Measurements from ENCODE around the gene DNASE2B. TPM values are rescaled to one million over a fixed set of nuclear protein-coding genes. Genes with fewer than 3 reads are reported as not detected.

Gene DNASE2B
- total and polyA plus RNA-seq, 5 donors = not detected

DNA sequence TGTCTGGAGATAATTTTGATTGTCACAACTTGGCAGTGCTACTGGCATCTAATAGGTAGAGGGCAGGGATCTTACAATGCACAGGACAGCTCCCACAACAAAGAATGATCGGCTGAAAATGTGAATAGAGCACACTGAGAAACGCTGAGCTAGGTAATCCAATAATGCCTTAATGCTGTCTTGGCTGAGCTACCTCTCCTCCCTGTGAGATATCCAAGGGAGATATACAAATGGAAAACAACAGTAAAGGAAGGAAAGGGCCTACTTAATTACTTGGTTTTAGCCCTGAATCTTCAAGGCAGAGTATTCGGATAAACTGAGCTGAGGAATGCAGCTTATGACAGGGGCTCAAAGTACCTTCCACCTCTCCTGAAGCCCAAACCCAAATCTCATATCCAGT, 2.9 kb downstream of the DNASE2B start:
- no peaks in the 10 kb centered on the region for H3K4me1 ChIP-seq (ENCODE audit: control insufficient read depth, insufficient read depth, low read length)
- no peak for ATAC-seq
- no peaks in the 10 kb centered on the region for H3K27me3 ChIP-seq (ENCODE audit: control insufficient read depth, insufficient read depth)
- no peak for DNase-seq
- no peaks in the 10 kb centered on the region for H3K9me3 ChIP-seq (ENCODE audit: control insufficient read depth, low read length)
- 61% methylated on average over 3 of the region's 3 CpGs for WGBS
- H3K4me3 ChIP-seq (ENCODE audit: low read length) = no peak overlapping the region
- intact Hi-C loops (cut with DNase I) = no loop called here
- H3K27ac ChIP-seq (ENCODE audit: low read length) = no peak overlapping the region

DNA sequence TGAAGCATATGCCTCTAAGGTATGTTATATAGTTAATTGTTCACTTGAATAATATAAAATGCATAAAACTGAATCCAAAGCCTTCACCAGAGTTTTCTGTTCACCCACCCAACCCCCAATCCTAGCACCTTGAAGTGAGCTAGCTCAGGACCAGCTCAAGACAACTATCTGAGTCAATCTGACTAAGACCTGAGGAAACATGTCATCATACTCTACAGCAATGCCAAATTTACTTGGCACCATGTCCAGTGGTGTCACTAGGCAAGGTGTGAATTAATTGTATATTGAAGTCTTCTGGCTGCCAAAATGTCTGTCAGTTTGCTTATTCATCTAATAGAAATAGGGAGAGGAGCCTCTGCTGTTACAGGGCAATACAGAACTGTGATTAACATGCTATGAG, 3.8 kb downstream of the DNASE2B start:
- ATAC-seq (no peak), DNase-seq (no peak)
- intact Hi-C loops (cut with DNase I) = no loop called here

DNA sequence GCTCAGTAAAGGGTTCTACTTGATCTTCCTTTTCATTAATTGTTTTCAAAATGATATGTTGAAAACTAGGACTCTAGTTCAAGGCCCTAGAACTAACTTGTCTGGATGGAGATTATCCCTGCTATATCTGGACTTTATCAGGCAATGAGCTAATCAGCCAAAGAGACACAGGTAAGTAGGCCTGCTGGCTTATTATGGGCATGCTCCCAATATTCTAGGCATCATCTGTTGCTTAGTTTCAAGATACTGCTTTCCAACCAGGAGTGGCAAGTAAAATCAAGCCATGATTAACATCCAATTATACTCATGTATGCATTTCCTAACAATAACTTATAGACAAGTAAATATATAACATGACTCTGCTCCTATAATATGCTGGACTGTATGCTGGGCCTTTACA, 4.2 kb downstream of the DNASE2B start:
- Histone ChIP-seq H3K4me3 (ENCODE audit: low read length) (no peak overlapping the region), H3K4me1 (ENCODE audit: control insufficient read depth, insufficient read depth, low read length) (no peaks in the 10 kb centered on the region), H3K27ac (ENCODE audit: low read length) (no peak overlapping the region), H3K9me3 (ENCODE audit: control insufficient read depth, low read length) (no peaks in the 10 kb centered on the region), H3K27me3 (ENCODE audit: control insufficient read depth, insufficient read depth) (no peaks in the 10 kb centered on the region)
- DNase-seq (no peak), ATAC-seq (no peak)
- intact Hi-C loops (cut with DNase I) = no loop called here

More for the DNA sequence above, 3.8 kb downstream of the DNASE2B start:
- Histone ChIP-seq H3K4me1 (ENCODE audit: control insufficient read depth, insufficient read depth, low read length) (no peaks in the 10 kb centered on the region), H3K27me3 (ENCODE audit: control insufficient read depth, insufficient read depth) (no peaks in the 10 kb centered on the region), H3K9me3 (ENCODE audit: control insufficient read depth, low read length) (no peaks in the 10 kb centered on the region), H3K27ac (ENCODE audit: low read length) (no peak overlapping the region), H3K4me3 (ENCODE audit: low read length) (no peak overlapping the region)

DNA sequence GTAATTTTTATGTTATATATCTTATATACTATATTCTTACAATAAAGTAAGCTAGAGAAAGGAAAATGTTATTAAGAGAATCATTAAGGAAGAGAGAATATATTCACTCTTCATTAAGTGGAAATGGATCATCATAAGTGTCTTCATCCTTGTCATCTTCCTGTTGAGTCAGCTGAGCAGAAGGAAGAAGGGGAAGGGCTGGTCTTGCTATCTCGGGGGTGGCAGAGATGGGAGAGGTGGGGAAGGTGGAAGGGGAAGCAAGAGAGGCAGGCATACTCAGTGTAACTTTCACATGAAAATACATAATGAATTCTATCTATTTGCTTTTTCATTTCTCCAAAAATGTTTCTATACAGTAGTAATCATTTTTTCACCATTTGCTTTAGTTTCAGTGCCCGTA, 5.1 kb downstream of the DNASE2B start:
- ATAC-seq (no peak), DNase-seq (no peak)
- Histone ChIP-seq H3K4me3 (ENCODE audit: low read length) (no peak overlapping the region), H3K4me1 (ENCODE audit: control insufficient read depth, insufficient read depth, low read length) (no peaks in the 10 kb centered on the region), H3K9me3 (ENCODE audit: control insufficient read depth, low read length) (no peaks in the 10 kb centered on the region), H3K27me3 (ENCODE audit: control insufficient read depth, insufficient read depth) (no peaks in the 10 kb centered on the region), H3K27ac (ENCODE audit: low read length) (no peak overlapping the region)
- 77% methylated on average over 2 of the region's 2 CpGs for WGBS
- intact Hi-C loops (cut with DNase I) = no loop called here

DNA sequence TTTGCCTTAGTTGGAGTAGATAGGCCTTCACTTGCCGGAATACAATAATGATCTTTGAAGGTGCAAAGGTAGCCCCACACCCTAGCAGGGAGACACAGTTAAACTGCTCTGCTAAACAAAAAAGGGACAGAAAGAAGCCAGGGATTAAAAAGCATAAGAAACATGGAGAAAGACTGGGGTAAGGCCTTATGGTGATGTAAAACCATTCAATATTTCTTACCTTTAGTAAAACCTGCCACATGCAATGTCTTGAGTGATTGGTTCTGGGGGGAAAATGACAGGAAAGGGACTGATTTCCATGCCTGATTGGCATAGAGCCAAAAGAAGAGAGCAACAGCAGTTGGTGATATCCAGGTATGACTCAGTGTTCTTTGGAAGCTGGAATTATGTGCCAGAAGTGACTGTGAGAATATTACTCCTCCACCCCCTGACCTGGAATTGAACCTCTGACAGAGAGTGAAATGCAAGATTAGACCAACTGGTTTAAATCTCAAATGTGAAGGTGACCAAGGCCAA, 8.1 kb downstream of the DNASE2B start:
- H3K4me1 ChIP-seq (ENCODE audit: control insufficient read depth, insufficient read depth, low read length) = no peaks in the 10 kb centered on the region
- ATAC-seq = no peak
- intact Hi-C loops (cut with DNase I) = no loop called here
- WGBS = 86% methylated on average over 1 of the region's 1 CpG
- no peak for DNase-seq
- no peak overlapping the region for H3K27ac ChIP-seq (ENCODE audit: low read length)
- H3K27me3 ChIP-seq (ENCODE audit: control insufficient read depth, insufficient read depth) = no peaks in the 10 kb centered on the region
- H3K9me3 ChIP-seq (ENCODE audit: control insufficient read depth, low read length) = no peaks in the 10 kb centered on the region
- no peak overlapping the region for H3K4me3 ChIP-seq (ENCODE audit: low read length)

DNA sequence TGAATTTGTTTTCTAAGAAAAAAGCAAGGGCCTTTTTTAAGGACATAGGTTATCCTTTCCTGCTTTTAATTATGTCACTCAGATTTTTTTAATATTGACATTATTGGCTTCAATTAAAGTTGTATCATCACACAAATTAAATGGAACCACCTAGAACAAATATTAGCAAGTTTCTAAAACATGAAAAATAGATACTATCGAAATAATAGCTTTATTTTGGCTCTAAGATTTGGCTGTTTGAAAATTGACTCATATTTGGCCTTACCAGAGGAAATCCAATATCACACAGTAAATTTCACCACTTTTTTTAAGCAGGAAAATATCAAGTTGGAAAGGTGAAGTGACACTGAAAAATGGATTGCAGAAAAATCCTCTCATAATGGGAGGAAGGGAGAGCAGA, 9.2 kb downstream of the DNASE2B start:
- ATAC-seq = no peak
- Histone ChIP-seq H3K9me3 (ENCODE audit: control insufficient read depth, low read length) (no peaks in the 10 kb centered on the region), H3K27ac (ENCODE audit: low read length) (no peak overlapping the region), H3K4me3 (ENCODE audit: low read length) (no peak overlapping the region), H3K27me3 (ENCODE audit: control insufficient read depth, insufficient read depth) (no peaks in the 10 kb centered on the region), H3K4me1 (ENCODE audit: control insufficient read depth, insufficient read depth, low read length) (peaks cover 2% of the 10 kb centered on the region)
- WGBS = 50% methylated on average over 1 of the region's 1 CpG
- intact Hi-C loops (cut with DNase I) = no loop called here
- DNase-seq = no peak

DNA sequence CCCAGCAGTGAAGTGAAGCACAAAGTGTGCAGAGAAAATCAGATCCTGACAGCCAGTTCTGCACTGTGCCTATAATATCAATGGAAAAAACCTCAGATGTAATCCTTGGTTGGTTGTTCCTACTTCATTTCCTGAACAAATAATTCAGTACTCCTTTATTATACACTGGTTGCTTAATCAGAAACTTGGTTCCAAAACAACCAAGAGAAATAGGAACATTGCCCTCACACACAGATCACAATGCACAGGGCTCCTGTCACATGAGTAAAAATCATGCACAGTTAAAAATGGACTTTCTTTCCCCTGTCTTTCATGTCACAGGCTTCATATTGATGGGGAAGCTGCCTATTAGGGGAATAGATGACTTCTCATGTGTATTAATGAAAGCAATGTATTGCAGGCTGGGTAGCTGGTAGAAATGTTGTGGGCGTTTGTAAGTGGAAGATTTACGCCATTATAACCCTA, 9.7 kb downstream of the DNASE2B start:
- intact Hi-C loops (cut with DNase I) = no loop called here

DNA sequence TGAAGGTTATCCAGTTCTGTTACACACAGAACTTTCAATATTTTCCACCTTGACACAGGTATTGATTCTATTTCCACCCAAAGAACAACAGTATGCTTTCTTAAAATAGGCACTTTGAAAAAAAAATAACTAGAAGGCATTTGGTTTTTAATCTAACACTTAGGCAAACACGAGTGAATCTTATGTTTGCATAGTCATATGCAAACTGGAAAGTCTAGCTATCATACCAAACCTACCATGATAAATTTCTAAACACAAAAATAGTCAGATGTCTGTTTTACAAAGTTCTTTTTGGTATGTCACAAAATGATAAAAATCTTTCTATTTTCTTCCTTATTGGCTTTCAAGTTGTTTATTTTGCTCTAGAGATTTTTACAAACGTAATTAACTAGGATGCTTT, 11.6 kb downstream of the DNASE2B start:
- DNase-seq = no peak
- H3K27ac ChIP-seq (ENCODE audit: low read length) = no peak overlapping the region
- H3K9me3 ChIP-seq (ENCODE audit: control insufficient read depth, low read length) = no peaks in the 10 kb centered on the region
- H3K4me1 ChIP-seq (ENCODE audit: control insufficient read depth, insufficient read depth, low read length) = peaks cover 2% of the 10 kb centered on the region
- 41% methylated on average over 2 of the region's 2 CpGs for WGBS
- intact Hi-C loops (cut with DNase I) = no loop called here
- no peak overlapping the region for H3K4me3 ChIP-seq (ENCODE audit: low read length)
- ATAC-seq = no peak
- H3K27me3 ChIP-seq (ENCODE audit: control insufficient read depth, insufficient read depth) = no peaks in the 10 kb centered on the region

More for the DNA sequence above, 9.7 kb downstream of the DNASE2B start:
- WGBS = 94% methylated on average over 2 of the region's 2 CpGs
- no peak for DNase-seq
- no peak overlapping the region for H3K4me3 ChIP-seq (ENCODE audit: low read length)
- H3K27ac ChIP-seq (ENCODE audit: low read length) = no peak overlapping the region
- no peaks in the 10 kb centered on the region for H3K9me3 ChIP-seq (ENCODE audit: control insufficient read depth, low read length)
- no peaks in the 10 kb centered on the region for H3K27me3 ChIP-seq (ENCODE audit: control insufficient read depth, insufficient read depth)
- H3K4me1 ChIP-seq (ENCODE audit: control insufficient read depth, insufficient read depth, low read length) = peaks cover 2% of the 10 kb centered on the region
- ATAC-seq = peak; percentile 51 to 66

DNA sequence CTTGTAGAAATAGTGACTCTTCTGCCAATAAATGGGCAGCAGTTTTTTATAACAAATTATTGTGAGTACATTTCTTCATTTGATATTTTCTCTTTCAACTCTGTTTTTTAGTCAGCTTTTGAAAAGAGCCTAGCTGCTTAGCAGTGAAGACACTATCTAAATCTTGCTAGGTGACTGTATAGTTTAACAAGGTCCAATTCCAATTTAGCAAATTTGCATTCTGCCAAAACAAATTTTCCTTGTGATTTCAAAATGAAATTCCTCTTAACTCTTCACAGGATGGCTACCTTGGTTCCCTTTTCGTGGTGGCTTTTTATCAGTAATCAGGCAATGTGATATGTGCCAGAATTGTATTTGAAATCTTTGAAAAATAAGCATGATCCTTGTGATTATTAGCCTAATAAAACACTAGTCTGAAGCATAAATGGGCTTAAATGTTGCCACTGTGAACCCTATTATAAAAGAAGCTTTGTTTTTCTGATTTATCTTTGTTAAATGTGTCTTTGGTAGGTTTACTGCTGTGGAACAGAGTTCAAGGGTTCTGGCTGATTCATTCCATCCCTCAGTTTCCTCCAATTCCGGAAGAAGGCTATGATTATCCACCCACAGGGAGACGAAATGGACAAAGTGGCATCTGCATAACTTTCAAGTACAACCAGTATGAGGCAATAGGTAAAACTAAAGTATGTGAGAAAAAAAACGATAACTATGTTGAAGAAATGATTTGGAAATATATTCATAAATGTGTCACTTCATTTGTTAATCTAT, 12.2 kb downstream of the DNASE2B start:
- H3K4me1 ChIP-seq (ENCODE audit: control insufficient read depth, insufficient read depth, low read length) = peaks cover 2% of the 10 kb centered on the region
- H3K9me3 ChIP-seq (ENCODE audit: control insufficient read depth, low read length) = no peaks in the 10 kb centered on the region
- intact Hi-C loops (cut with DNase I) = no loop called here
- H3K4me3 ChIP-seq (ENCODE audit: low read length) = no peak overlapping the region
- no peaks in the 10 kb centered on the region for H3K27me3 ChIP-seq (ENCODE audit: control insufficient read depth, insufficient read depth)
- no peak overlapping the region for H3K27ac ChIP-seq (ENCODE audit: low read length)
- DNase-seq = no peak
- 48% methylated on average over 4 of the region's 4 CpGs for WGBS
- ATAC-seq = no peak

DNA sequence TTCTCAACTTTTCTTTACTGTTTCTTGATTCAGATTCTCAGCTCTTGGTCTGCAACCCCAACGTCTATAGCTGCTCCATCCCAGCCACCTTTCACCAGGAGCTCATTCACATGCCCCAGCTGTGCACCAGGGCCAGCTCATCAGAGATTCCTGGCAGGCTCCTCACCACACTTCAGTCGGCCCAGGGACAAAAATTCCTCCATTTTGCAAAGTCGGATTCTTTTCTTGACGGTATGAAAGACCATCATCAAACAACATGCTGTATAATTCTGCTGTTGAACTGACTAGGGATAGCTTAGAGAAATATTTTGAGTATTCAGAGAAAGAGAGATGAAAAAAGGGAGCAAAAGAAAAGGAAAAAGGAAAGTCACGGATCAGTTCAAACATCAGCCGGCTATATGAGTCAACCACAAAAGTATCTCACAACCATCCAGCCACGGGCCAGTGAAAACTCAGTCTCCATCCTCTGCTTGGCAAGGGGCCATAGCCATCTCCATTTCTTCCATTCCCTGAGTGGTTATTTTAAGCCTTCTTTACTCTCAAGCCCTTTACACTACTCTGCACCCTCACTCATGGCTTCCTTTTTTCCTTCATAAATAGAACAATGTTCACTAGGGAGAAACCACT, 14.1 kb downstream of the DNASE2B start:
- Histone ChIP-seq H3K27ac (ENCODE audit: low read length) (no peak overlapping the region), H3K27me3 (ENCODE audit: control insufficient read depth, insufficient read depth) (no peaks in the 10 kb centered on the region), H3K4me1 (ENCODE audit: control insufficient read depth, insufficient read depth, low read length) (peaks cover 2% of the 10 kb centered on the region), H3K4me3 (ENCODE audit: low read length) (no peak overlapping the region), H3K9me3 (ENCODE audit: control insufficient read depth, low read length) (no peaks in the 10 kb centered on the region)
- DNase-seq = no peak
- no peak for ATAC-seq
- 57% methylated on average over 7 of the region's 7 CpGs for WGBS
- intact Hi-C loops (cut with DNase I) = no loop called here

DNA sequence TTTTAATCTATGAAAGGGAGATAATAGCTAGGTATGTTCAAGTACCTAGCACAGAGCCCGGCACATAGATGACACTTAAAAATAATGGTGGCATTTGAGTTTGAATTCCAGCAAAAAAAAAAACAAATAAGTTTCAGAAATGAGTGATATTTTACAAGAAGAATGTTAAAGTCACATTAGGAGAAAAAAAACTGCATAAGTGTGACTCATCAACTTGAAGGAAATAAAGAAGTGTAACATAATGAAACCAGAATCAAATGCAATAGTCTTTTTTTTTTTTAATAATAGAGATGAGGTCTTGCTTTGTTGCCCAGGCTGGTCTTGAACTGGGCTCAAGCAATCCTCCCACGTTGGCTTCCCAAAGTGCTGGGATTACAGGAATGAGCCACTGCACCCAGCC, 17.1 kb downstream of the DNASE2B start:
- ATAC-seq = no peak

More for the DNA sequence above, 17.1 kb downstream of the DNASE2B start:
- intact Hi-C loops (cut with DNase I) = no loop called here
- H3K9me3 ChIP-seq (ENCODE audit: control insufficient read depth, low read length) = no peaks in the 10 kb centered on the region
- no peaks in the 10 kb centered on the region for H3K27me3 ChIP-seq (ENCODE audit: control insufficient read depth, insufficient read depth)
- H3K4me1 ChIP-seq (ENCODE audit: control insufficient read depth, insufficient read depth, low read length) = peaks cover 2% of the 10 kb centered on the region
- no peak overlapping the region for H3K4me3 ChIP-seq (ENCODE audit: low read length)
- no peak for DNase-seq
- WGBS = 50% methylated on average over 2 of the region's 2 CpGs
- H3K27ac ChIP-seq (ENCODE audit: low read length) = no peak overlapping the region
